ENCODE data around the gene AHR.
"Not testable (repeated sequence)": the region's sequence is repeated elsewhere in the genome, so short reads cannot be mapped to it uniquely, and the experiment has no call there.

AHR gene

GRCh38 chr7:17333221-17333620, 34.8 kb downstream of the AHR start:
- FAIRE-seq = no peak
- DNase-seq (ENCODE audit: extremely low spot score, insufficient read length, low read depth) = no peak

DNA sequence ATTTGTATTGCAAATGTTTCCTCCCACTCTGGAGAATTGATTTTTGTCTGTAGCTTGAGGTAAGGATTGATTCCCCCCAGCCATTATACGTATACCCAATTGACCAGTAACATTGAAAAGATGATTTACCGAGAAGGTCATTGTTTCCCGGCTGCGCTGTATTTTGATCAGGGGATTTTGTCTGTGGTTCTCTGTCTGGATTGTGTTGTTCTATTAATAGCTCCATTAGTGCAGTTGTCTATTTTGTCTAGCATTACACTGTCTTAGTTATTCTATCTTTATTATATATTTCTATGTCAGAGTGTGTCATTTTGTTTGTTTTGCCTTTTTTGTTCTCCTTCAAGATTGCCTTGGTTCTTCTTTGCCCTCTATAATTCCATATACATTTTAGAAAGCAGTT, 37.7 kb downstream of the AHR start:
- DNase-seq (ENCODE audit: extremely low spot score, insufficient read length, low read depth) = no peak
- no peak for FAIRE-seq

DNA sequence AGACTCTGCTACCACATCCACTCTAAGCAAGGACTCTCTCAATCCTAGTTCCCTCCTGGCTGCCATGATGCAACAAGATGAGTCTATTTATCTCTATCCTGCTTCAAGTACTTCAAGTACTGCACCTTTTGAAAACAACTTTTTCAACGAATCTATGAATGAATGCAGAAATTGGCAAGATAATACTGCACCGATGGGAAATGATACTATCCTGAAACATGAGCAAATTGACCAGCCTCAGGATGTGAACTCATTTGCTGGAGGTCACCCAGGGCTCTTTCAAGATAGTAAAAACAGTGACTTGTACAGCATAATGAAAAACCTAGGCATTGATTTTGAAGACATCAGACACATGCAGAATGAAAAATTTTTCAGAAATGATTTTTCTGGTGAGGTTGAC, 40.7 kb downstream of the AHR start:
- FAIRE-seq (no peak), DNase-seq (ENCODE audit: extremely low spot score, insufficient read length, low read depth) (no peak)

DNA sequence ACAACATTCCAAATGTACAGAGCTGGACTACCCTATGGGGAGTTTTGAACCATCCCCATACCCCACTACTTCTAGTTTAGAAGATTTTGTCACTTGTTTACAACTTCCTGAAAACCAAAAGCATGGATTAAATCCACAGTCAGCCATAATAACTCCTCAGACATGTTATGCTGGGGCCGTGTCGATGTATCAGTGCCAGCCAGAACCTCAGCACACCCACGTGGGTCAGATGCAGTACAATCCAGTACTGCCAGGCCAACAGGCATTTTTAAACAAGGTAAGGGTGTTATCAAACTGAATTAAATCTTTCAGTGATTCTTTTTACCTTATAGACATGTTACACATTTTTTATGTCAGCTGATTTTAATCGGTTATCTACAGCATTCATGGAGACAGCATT, 41.5 kb downstream of the AHR start:
- FAIRE-seq (no peak), DNase-seq (ENCODE audit: extremely low spot score, insufficient read length, low read depth) (no peak)

GRCh38 chr7:17340655-17341054, 42.2 kb downstream of the AHR start:
- no peak for FAIRE-seq

DNA sequence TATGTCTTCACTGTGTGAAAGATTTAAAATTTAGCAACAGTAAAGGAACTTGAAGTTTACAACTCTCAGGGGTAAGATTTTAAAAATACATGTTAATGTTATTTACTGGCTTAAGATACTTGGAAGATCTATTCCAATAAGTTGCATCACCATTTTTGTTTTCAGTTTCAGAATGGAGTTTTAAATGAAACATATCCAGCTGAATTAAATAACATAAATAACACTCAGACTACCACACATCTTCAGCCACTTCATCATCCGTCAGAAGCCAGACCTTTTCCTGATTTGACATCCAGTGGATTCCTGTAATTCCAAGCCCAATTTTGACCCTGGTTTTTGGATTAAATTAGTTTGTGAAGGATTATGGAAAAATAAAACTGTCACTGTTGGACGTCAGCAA, 44.3 kb downstream of the AHR start:
- FAIRE-seq = no peak
- no peak for DNase-seq (ENCODE audit: extremely low spot score, insufficient read length, low read depth)

More at GRCh38 chr7:17340655-17341054, 42.2 kb downstream of the AHR start:
- DNase-seq (ENCODE audit: extremely low spot score, insufficient read length, low read depth) = no peak

DNA sequence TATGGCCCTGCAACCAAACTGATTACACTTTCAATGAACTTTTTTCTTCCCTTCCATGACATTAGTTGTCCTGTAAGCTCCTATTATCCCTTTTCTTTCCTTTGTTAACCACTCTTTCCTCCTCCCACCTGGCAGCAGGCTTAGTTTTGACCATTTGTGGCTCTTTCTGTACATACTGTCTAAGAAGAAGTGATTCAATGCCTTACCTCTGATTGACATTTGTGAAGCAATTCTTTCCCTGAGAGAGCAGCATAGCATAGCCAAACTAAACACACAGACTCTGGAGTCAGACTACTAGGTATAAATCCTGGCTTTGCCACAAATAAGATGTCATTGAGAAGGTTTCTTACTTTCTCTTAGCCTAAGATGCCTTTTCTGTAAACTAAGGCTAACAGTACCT, 48.9 kb downstream of the AHR start:
- DNase-seq (ENCODE audit: extremely low spot score, insufficient read length, low read depth) = no peak

GRCh38 chr7:17348932-17349331, 50.5 kb downstream of the AHR start:
- not testable (repeated sequence) for FAIRE-seq; DNase-seq (ENCODE audit: extremely low spot score, insufficient read length, low read depth)

More for the DNA sequence above, 48.9 kb downstream of the AHR start:
- FAIRE-seq = no peak

DNA sequence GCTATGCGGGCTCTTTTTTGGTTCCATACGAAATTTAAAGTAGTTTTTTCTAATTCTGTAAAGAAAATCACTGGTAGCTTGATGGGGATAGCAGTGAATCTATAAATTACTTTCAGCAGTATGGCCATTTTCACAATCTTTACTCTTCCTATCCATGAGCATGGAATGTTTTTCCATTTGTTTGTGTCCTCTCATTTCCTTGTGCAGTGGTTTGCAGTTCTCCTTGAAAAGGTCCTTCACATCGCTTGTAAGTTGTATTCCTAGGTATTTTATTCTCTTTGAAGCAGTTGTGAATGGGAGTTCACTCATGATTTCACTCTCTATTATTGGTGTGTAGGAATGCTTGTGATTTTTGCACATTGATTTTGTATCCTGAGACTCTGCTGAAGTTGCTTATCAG, 51.9 kb downstream of the AHR start:
- DNase-seq (ENCODE audit: extremely low spot score, insufficient read length, low read depth); FAIRE-seq: not testable (repeated sequence)

GRCh38 chr7:17353650-17354419, 55.4 kb downstream of the AHR start:
- not testable (repeated sequence) for FAIRE-seq; DNase-seq (ENCODE audit: extremely low spot score, insufficient read length, low read depth)

- DNase-seq (ENCODE audit: extremely low spot score, insufficient read length, low read depth) = no peak
- no peak for FAIRE-seq
Observed at GRCh38 chr7:17354473-17354872, 56.0 kb downstream of the AHR start.

GRCh38 chr7:17355050-17355449, 56.6 kb downstream of the AHR start:
- DNase-seq (ENCODE audit: extremely low spot score, insufficient read length, low read depth) (no peak), FAIRE-seq (no peak)

DNA sequence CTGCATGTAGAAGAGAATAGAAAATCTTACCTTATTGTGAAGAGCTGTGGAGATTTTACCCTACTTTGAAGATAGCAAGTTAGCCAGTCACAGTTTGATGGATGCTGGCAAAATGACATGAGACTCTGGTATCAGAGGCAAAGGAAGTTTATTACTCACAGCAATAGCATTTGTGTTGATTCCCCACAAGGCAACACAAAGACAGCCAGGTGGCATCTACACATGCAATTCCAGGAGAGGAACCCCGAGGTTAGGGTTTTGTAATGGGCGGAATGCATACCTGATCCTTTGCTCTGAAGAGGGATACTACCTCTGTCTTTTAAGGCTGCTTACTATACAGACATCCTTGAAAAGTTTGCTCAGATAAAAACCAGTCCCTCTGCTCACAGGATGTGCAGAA, 59.5 kb downstream of the AHR start:
- DNase-seq (ENCODE audit: extremely low spot score, insufficient read length, low read depth) (no peak), FAIRE-seq (no peak)

- DNase-seq (ENCODE audit: extremely low spot score, insufficient read length, low read depth) (no peak), FAIRE-seq (no peak)
Observed at GRCh38 chr7:17359610-17360009, 61.2 kb downstream of the AHR start.

DNA sequence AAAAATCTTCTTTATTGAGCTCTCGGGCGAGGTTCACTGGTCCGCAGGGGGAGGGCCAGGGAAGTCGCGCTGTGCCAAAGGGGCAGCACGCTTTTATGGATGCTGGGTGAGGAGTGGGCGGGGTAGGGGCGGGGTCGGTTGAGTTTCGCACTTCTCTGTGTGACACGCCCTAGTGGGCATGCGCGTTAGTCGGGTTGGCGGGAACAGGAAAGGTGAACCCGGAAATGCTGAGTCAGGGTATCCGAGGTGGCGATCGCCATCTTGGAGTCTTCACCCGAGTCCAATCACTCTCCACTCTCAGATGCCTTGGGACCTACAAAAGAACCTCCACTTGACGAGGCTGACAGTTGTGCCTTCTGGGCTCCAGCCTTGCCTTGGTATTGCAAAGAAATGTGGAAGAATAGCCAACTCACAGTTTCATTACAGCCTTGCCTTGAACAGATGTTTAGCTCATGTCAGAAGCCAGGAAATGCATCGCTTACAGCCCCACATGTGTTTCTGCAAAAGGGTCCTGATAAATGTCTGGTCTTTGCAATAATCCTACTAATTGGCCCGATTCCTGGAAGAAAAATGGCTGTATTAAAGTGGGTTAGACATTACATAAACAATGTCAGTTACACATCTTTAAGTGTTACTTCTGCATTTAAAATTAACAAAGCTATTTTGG, 64.1 kb downstream of the AHR start:
- no peak for DNase-seq (ENCODE audit: extremely low spot score, insufficient read length, low read depth)
- no peak for FAIRE-seq

DNA sequence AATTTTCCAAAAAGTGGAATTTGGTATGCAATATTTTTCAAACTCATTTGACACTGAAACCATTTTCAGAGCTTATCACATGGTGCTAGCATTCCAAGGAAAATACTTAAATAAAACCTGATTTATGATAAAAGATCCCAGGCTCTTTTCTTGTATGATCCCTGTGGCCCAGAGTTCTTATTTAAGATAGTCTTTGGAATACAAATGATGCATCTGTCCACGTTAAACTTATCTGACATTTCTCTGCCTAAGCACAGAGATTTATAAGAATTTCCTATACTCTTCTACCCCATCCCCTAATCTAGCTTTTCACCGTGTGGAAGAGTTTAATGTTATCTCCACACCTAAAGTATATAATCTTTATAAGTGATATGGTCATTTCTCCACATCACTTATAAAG, 66.2 kb downstream of the AHR start:
- no peak for FAIRE-seq
- no peak for DNase-seq (ENCODE audit: extremely low spot score, insufficient read length, low read depth)

DNA sequence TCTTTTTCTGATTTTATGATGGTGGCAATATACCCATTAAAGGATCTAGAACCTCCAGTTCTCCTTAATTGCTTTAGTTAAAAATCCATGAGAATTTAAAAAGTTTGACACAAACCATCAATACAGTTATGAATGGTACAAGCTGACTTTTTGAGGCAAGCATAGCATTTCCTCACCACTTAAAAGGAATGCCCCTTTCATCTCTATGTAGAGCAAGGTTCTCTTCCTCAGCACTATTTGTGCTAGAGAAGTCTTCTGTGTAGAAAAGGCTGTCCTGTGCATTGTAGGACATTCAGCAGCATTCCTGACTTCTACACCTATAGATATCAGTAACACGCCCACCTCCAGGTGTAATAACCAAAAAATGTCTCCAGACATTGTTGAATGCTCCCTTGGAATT, 67.3 kb downstream of the AHR start:
- DNase-seq (ENCODE audit: extremely low spot score, insufficient read length, low read depth) (no peak), FAIRE-seq (no peak)

- no peak for FAIRE-seq
Observed at GRCh38 chr7:17367502-17367901, 69.0 kb downstream of the AHR start.

DNA sequence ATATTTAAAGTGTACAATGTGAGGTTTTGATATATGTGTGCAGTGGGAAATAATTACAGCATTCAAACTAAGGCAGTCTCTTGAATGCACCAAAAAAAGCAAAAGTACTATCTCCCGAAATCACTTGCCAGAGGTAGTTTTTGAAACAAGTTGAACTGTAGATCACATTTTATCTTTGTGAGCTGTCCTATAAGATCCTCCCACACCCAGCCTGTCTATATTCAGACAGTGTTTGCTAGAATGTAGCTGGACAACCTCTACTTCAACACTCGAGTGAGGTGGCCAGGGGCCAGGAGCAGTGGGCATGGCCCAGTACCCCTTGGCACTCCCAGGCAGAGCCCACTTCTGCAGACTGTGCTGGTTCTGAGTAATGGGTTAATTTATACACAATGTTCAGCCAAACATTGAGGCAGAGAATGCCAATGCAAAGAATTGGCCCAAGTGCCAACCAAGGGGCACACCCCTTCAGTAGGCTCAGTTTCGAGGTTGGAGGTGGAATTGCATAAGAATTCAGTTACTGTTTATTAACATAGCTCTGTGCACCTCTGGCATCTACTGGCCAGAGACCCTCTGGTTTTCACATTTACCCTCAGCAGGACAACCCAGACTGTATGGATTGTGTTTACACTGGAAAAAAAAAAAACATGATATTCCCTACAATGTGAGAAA, 70.5 kb downstream of the AHR start:
- no peak for FAIRE-seq
- no peak for DNase-seq (ENCODE audit: extremely low spot score, insufficient read length, low read depth)

More at GRCh38 chr7:17367502-17367901, 69.0 kb downstream of the AHR start:
- DNase-seq (ENCODE audit: extremely low spot score, insufficient read length, low read depth) = no peak

- FAIRE-seq = no peak
- DNase-seq (ENCODE audit: extremely low spot score, insufficient read length, low read depth) = no peak
Observed at GRCh38 chr7:17369691-17370426, 71.4 kb downstream of the AHR start.
